ENCODE data around the gene ZC3H18.

Gene ZC3H18

DNA sequence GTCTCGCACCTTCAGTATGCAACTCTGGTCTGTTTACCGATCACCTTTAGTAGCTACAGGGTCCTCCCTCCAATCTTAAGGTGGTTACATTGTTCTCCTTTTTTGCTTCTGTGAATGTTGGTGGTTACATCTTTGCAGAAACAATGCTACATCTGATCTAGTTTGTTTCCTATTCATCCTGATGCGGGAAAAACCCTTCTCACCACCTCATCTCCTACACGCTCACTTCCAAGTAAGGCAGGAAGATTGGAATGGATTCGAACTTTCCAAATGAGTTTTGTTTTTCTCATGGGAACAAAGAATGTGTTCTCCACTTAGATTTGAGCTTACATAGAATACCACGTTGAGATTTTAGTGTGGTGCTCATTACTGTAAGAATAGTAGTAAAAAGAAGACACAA lies 14.5 kb downstream of the ZC3H18 start:
- no peak for DNase-seq

DNA sequence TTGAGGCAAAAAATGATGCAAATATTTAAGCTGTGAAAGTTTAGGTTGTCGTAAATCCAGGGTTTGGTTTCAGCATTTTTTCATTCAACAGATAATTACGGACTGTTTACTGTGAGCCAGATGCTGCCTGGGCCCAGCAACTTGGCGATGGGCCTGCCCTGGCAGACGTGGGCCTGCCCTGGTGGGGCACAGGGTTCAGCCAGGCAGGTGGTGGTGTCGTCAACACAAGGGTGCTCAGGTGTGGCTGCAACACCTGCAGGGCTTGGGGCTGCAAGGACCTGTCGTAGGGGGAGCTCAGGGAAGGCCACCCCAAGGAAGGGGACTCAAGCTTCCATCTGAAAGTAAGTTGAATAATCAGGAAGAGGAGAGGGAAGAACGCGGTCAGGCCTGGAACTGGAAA lies 15.1 kb downstream of the ZC3H18 start:
- no peak for DNase-seq

DNA sequence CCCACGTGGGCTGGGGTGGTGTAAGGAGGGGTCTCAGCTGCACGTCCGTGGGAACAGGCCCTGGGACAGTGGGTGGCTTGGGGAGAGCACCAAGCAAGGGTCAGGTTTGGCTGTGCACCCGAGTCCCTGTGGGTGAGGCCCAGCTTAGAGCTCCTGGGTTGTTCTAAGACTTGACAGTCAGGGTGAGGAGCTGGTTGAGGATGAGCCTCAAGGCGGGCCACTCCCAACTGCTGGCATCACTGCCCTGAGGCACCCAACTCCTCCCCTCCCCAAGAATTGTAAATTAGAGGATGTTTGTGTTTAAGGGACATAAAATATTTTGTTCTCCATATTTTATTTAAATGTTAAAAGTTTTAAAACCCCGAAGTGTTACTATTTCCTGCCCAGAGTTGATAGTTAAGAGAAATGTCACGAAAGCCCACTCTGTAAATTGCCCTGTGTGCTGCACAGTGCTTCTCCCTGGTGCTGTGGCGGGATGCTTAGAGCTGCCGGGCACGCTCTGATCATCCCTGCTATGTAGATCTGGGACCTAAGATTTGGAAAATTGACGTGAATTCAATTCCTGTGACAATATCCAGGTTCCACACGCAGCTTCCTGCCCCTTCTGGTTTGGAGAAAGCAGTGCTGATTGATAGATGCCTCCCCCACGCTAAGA lies 15.9 kb downstream of the ZC3H18 start:
- no peak for DNase-seq

- DNase-seq = no peak
Measured at GRCh38 chr16:88588148-88588547, 17.9 kb downstream of the ZC3H18 start.

DNA sequence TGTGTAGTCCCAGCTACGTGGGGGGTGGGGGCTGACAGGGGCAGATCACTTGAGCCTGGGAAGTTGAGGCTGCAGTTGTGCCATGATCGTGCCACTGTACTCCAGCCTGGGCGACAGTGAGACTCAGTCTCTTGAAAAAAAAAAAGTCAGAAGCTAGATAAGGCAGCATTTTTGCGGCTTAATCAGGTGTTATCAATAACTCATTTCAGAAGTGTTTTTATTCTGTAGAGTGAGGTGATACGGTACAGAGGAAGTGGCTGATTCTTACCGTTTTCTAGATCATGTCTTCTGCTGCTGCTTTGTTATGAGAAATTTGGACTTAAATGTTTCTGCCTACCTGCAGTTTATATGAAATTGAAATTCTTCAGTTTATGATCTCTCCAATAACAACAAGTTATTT lies 18.6 kb downstream of the ZC3H18 start:
- no peak for DNase-seq

- DNase-seq = no peak
Measured at GRCh38 chr16:88589441-88589840, 19.2 kb downstream of the ZC3H18 start.

DNA sequence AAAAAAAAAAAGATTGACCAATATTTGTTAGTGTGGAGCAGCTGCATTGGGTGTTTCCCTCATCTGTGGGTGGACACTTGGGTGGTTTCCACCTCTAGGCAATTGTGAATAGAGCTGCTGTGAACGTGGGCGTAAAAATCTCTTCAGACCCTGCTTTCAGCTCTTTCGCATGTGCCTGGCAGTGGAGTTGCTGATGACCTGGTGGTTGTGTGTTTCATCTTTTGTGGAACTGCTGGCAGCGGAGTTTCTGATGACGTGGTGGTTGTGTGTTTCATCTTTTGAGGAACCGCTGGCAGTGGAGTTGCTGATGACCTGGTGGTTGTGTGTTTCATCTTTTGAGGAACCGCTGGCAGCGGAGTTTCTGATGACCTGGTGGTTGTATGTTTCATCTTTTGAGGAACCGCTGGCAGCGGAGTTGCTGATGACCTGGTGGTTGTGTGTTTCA lies 21.4 kb downstream of the ZC3H18 start:
- DNase-seq = no peak

DNA sequence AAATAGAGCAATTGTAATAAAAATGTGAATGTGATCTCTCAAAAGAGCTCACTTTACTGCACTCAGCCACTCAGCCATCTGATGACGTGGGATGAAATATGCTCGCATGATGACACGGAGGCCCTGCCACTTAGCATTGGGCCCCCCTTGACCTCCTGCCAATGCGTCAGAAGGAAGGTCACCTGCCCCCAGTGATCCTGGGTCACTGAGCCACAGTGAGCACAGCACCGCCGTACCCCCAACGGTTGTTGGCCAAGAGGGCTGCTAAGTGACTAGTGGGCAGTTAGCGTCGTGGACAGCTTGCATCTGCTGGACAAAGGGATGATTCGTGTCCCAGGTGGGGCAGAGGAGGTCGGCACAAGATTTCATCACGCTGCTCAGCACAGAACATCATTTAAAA lies 22.9 kb downstream of the ZC3H18 start:
- DNase-seq = no peak

DNA sequence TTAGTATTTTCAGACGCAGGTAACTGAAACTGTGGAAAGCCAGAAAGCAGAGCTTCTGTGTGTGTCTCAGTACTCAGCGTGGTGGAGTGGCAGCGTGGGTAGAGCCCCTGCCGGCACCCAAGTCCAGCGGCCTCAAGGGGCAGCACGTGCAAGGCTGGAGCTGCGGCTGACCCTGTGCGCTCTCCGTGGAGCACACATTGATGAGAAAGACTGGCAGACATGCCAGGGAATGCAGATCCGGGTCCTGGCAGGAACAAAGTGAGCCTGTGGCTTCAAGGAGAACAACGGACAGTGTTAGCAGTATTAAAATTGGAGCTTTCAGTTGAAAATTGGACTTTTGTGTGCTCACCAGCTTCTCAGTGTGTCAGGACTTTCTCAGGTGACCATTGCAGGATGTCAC lies 23.3 kb downstream of the ZC3H18 start:
- DNase-seq = no peak

- no peak for DNase-seq
Measured at GRCh38 chr16:88593910-88594309, 23.7 kb downstream of the ZC3H18 start.

GRCh38 chr16:88595101-88595500 lies 24.9 kb downstream of the ZC3H18 start:
- DNase-seq = no peak

DNA sequence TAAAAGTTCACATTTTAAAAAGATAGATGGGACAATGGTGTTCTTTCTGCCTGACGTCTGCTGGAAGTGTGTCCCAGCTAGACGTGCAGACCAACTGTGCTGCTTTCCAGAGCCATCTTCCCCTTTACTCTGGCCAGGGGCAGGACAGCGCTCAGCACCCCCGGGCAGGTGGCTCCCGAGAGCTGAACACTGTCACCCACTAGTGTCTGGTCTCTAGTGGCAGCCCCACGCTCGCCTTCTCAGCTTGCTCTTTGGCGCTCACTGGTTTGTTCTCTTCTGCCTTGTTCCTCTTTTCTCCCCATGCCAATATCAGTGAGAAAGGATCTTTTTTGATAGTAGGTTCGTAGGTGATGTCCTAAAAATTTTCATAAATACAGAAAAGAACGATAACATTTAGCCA lies 25.7 kb downstream of the ZC3H18 start:
- no peak for DNase-seq

DNA sequence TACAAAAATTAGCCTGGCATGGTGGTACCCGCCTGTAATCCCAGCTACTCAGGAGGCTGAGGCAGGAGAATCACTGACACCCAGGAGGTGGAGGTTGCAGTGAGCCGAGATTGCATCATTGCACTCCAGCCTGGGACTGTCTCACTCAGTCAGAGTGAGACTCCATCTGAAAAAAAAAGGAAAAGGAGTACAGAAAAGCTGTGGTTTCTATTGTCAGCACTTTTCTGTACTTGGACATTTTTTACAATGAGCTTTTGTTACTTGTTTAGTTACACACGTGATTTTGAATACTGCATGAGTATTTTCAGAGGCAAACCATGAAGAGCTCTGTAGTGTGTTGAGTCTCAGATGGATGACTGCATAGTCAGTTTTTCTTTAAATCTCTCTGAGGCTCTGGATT lies 26.3 kb downstream of the ZC3H18 start:
- DNase-seq = no peak

- no peak for DNase-seq
Measured at GRCh38 chr16:88597856-88598491, 27.8 kb downstream of the ZC3H18 start.

GRCh38 chr16:88599092-88599733 lies 29.0 kb downstream of the ZC3H18 start:
- DNase-seq = no peak

- DNase-seq = no peak
Measured at GRCh38 chr16:88599825-88600538, 29.8 kb downstream of the ZC3H18 start.

DNA sequence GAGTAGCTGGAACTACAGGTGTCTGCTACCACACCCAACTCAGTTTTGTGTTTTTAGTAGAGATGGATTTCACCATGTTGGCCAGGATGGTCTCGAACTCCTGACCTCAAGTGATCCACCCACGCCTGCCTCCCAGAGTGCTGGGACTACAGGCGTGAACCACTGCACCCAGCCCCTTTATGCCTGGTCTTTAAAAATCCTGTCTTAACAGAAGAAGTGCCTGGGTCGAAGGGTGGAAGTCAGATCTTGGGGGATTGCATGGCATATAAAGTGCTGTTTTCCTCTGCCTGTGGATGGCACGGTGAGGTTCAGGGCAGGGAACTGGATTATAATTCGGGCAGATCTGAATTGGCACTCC lies 30.3 kb downstream of the ZC3H18 start:
- no peak for DNase-seq

DNA sequence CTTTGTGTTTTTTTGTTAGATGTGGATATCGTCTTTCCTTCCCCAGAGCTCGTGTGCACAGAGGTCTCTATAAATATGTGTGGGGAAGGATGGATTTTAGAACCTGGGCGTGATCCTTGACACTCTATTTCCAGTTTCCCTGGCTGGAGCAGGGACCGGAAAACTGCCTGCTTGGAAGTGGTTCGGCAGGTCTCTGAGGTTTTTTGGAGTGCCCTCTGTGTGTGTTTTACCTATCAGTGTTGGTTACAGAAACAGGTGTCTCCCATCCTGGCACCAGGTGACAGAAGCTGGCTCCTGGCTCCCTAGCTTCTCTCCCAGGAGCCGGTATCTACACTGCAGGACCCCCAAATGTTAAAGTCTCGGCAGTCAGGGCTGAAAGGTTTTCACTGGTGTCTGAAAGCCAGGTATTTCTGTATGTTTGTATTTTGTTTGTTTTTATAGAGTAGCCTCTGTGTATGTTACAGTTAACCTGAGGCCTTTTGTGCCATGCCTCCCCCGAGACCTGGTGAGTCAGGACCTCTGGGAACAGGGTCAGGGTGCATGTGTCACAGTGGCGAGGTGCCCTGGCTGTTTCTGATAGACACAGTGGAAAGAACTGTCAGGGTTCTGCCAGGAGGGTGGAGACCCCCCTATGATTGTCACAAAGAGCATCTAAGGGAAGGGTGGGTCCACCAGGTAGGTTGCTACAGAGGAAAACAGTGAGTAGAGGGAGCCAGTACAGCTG lies 31.3 kb downstream of the ZC3H18 start:
- DNase-seq = no peak

DNA sequence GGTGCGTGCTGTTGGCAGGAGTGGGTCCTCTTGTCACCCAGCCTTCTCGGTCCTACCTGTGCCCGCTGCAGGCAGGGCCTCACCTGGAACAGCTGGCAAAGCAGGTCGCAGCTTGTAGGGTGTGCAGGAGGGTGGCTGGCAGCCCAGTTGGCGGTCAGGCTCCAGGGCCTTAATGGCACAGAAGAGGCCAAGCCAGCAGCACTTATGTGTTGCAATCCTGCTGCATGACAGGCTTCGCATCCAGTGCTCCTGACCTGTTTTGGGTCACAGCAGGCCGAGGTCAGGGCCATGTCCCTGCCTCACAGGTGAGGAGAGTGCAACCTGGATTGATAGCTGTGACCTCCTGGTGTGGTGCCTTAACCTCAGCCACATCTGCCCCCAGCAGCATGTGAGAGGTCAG lies 31.9 kb downstream of the ZC3H18 start:
- no peak for DNase-seq

DNA sequence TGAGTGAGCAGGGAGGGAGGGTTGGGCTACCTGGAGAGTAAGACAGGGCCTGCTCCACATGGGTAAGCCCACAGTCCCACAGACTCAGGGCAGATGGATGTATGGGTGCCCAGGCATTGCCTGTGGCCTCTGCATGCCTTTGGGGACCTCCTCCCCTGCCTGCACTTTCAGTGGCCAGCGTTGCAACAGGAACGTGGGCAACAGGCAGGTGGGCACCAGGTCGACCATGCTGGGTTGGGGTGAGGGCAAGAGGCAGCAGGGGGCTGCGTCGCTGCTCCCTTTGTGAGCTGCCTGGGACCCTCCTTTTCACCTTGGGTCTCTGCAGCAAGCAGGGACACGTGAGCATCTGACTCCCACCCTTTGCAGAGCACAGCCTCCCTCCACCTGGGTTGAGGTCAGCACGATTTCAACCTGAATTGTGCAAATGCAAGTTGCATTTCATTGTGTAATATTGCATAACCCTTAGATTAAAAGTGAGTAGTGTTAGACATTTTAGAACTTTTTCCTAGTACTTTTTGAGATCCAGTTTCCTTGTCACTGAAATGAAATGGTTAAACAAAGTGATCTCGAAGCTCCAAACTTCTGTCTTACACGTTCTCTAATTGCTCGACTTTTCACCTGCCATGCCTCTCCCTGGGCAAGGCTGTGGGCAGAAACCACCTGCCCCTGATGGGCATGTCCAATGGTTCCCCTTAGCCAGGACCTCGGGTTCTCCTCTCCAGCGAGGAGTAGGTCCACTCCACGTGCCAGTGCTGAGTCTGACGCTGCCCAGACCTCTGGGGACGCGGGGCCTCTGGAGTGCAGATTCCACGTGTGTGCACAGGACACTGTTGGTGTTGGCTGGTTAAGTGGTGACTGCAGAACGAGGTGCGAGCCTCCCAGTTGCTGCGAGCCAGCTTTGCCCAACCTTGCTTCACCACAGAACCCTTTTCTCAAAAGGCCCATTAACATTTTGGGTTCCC lies 35.3 kb downstream of the ZC3H18 start:
- no peak for DNase-seq

DNA sequence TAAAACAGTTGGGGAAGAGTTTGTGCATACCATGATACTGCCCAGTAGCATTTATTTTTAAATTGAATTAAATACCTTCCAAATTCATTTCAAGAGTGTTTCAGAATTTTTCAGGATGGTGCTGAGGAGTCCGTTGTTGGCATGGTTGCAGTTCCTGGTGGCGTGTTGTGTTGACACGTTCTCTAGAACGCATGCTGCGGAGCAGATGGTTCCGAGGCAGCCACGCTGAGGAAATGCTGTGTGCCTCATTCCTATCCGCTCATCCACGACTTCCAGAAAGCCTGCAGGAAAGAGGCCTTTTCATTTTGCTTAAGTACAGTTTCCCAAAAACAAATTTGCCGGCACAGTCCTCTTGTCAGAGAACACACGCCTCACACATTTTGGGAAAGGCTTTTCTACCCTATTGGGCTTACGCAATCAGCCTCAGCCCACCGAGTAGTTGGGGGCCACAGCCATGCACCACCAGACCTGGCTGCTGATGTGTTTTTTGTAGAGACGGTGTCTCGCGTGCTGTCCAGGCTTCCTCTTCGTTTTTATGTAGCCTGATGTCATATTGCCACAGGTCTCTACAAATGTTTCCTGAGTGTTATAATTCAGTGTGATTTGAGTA lies 36.0 kb downstream of the ZC3H18 start:
- DNase-seq = peak; percentile 32 to 50

GRCh38 chr16:88608076-88608475 lies 37.9 kb downstream of the ZC3H18 start:
- DNase-seq = no peak

Data from cerebellar nuclear complex (tissue), 1 donor.